GM12878 (cell line): ENCODE data around the gene CSMD2.

Source experiments
- CBFB ChIP-seq: IDR thresholded peaks from 2 replicates; pipeline ENCODE4 v1.6.1; 2016; ENCODE audit warnings: antibody characterized with exemption, low read depth
- CREM ChIP-seq: IDR thresholded peaks from 2 replicates; pipeline ENCODE4 v1.6.1; 2014; ENCODE audit warnings: antibody characterized with exemption, low read depth
- KDM1A ChIP-seq: fragments of 200-600 bp; sonication (generic); IDR thresholded peaks from 2 replicates; pipeline ENCODE4 v1.6.1; 2016; ENCODE audit warnings: borderline replicate concordance
- POLR2A ChIP-seq: IDR thresholded peaks from 2 replicates; pipeline ENCODE4 v1.6.1; 2011; ENCODE audit warnings: low read depth, mild to moderate bottlenecking, low read length
- POLR2AphosphoS5 ChIP-seq: IDR thresholded peaks from 2 replicates; pipeline ENCODE4 v1.6.1; 2011; ENCODE audit warnings: mild to moderate bottlenecking, low read length, inconsistent platforms
- TAF1 ChIP-seq: IDR thresholded peaks from 2 replicates; pipeline ENCODE4 v1.6.1; 2011; ENCODE audit warnings: mild to moderate bottlenecking, low read depth, low read length, borderline replicate concordance
- ZZZ3 ChIP-seq: IDR thresholded peaks from 2 replicates; pipeline ENCODE4 v1.6.1; 2011; ENCODE audit warnings: low read depth; ENCODE audit not compliant: control insufficient read depth, insufficient read length
- TF ChIP-seq, protein P1 (sequence below), 3 experiments: IDR thresholded peaks in 2 of 3; conservative IDR thresholded peaks in 1 of 3; 2 replicates each; pipeline ENCODE4 v1.5.1; 2011; ENCODE audit warnings: low read depth in 3 of 3, low read length in 3 of 3, mild to moderate bottlenecking in 3 of 3, control low read depth in 2 of 3, moderate library complexity in 2 of 3, inconsistent platforms in 1 of 3, mixed read lengths in 1 of 3; ENCODE audit not compliant: control insufficient read depth in 2 of 3, insufficient read depth in 1 of 3; ENCODE audit errors: extremely low read depth in 1 of 3
- TF ChIP-seq, protein P2 (sequence below): fragments of 450-650 bp; IDR thresholded peaks from 2 replicates; pipeline ENCODE4 v1.6.1; 2017; ENCODE audit warnings: antibody characterized with exemption, mild to moderate bottlenecking, moderate library complexity
- TF ChIP-seq, protein P3 (sequence below): IDR thresholded peaks from 2 replicates; pipeline ENCODE4 v1.6.1; 2012; ENCODE audit warnings: mild to moderate bottlenecking, low read depth, low read length

DNA sequence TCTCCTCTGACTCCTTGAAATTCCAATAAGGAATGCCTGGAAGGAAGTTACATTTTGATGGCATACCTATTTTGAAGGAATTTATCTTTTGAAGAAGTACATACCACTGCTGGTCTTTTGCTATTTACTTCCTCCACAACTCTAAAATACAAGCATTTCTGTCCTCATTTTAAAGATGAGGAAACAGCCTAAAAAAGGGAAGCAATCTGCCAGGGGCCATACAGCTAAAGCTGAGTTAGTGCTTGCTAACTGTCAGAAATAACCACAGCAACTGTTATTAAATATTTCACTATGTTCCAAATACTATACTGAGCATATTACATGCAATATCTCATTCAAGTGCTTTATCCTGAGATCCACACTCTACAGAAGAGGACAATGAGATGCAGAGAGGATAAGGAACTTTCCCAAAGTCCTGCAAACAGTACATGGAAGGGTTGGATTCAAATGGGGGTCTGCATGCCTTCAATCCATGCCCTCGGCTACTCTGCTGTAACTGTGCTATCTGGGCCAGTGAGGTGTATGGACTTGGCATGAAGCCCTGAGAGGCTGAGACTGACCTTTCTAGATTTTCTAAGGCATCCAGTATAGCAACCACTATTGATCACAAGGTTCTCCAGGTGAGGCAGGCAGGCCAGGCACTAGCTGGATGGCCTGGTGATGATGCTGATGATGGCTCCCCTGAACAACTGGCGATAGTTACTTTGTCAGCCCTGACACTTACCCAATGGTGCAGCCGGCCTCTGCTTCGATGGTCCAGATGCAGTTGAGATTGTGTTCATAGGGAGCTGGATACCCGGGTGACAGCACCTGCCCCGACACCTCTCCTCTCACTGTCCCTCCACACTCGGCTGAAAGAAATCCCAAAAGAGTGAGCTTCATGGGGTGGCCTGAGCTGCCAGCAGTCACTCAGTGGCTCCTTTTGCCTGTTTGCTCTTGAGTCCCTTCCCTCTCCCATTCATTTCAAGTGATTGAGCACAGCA lies 472.5 kb downstream of the CSMD2 start:
- TF ChIP-seq CREM: no peak
- no peak for TF ChIP-seq ZZZ3
- TF ChIP-seq, protein P1, sequence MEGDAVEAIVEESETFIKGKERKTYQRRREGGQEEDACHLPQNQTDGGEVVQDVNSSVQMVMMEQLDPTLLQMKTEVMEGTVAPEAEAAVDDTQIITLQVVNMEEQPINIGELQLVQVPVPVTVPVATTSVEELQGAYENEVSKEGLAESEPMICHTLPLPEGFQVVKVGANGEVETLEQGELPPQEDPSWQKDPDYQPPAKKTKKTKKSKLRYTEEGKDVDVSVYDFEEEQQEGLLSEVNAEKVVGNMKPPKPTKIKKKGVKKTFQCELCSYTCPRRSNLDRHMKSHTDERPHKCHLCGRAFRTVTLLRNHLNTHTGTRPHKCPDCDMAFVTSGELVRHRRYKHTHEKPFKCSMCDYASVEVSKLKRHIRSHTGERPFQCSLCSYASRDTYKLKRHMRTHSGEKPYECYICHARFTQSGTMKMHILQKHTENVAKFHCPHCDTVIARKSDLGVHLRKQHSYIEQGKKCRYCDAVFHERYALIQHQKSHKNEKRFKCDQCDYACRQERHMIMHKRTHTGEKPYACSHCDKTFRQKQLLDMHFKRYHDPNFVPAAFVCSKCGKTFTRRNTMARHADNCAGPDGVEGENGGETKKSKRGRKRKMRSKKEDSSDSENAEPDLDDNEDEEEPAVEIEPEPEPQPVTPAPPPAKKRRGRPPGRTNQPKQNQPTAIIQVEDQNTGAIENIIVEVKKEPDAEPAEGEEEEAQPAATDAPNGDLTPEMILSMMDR (IDR thresholded peaks at IDR 0.05 in 2 of 3, conservative IDR thresholded peaks at IDR 0.05 in 1 of 3; ENCODE audit: control insufficient read depth in 2 of 3, extremely low read depth in 1 of 3, insufficient read depth in 1 of 3, low read depth in 3 of 3, low read length in 3 of 3): no peak
- no peak for TF ChIP-seq KDM1A
- TF ChIP-seq TAF1: no peak
- TF ChIP-seq, protein P2, sequence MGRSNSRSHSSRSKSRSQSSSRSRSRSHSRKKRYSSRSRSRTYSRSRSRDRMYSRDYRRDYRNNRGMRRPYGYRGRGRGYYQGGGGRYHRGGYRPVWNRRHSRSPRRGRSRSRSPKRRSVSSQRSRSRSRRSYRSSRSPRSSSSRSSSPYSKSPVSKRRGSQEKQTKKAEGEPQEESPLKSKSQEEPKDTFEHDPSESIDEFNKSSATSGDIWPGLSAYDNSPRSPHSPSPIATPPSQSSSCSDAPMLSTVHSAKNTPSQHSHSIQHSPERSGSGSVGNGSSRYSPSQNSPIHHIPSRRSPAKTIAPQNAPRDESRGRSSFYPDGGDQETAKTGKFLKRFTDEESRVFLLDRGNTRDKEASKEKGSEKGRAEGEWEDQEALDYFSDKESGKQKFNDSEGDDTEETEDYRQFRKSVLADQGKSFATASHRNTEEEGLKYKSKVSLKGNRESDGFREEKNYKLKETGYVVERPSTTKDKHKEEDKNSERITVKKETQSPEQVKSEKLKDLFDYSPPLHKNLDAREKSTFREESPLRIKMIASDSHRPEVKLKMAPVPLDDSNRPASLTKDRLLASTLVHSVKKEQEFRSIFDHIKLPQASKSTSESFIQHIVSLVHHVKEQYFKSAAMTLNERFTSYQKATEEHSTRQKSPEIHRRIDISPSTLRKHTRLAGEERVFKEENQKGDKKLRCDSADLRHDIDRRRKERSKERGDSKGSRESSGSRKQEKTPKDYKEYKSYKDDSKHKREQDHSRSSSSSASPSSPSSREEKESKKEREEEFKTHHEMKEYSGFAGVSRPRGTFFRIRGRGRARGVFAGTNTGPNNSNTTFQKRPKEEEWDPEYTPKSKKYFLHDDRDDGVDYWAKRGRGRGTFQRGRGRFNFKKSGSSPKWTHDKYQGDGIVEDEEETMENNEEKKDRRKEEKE: no peak
- no peak for TF ChIP-seq CBFB
- TF ChIP-seq, protein P3, sequence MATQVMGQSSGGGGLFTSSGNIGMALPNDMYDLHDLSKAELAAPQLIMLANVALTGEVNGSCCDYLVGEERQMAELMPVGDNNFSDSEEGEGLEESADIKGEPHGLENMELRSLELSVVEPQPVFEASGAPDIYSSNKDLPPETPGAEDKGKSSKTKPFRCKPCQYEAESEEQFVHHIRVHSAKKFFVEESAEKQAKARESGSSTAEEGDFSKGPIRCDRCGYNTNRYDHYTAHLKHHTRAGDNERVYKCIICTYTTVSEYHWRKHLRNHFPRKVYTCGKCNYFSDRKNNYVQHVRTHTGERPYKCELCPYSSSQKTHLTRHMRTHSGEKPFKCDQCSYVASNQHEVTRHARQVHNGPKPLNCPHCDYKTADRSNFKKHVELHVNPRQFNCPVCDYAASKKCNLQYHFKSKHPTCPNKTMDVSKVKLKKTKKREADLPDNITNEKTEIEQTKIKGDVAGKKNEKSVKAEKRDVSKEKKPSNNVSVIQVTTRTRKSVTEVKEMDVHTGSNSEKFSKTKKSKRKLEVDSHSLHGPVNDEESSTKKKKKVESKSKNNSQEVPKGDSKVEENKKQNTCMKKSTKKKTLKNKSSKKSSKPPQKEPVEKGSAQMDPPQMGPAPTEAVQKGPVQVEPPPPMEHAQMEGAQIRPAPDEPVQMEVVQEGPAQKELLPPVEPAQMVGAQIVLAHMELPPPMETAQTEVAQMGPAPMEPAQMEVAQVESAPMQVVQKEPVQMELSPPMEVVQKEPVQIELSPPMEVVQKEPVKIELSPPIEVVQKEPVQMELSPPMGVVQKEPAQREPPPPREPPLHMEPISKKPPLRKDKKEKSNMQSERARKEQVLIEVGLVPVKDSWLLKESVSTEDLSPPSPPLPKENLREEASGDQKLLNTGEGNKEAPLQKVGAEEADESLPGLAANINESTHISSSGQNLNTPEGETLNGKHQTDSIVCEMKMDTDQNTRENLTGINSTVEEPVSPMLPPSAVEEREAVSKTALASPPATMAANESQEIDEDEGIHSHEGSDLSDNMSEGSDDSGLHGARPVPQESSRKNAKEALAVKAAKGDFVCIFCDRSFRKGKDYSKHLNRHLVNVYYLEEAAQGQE: no peak
- no peak for TF ChIP-seq POLR2AphosphoS5
- TF ChIP-seq POLR2A: no peak
